A673 (cell line): ENCODE measurements around the gene TFPI. TPM values are rescaled to one million over a fixed set of nuclear protein-coding genes. Genes with fewer than 3 reads are reported as not detected.
A peak's percentile ranks its signal among the peaks of the same experiment; 100 is the strongest.

Experiments
- BruUV-seq: library from RNA; stranded (reverse); fragments of 400-500 nt; replicated peaks from 2 replicates; lab custom pipeline; 2021; lab: Mats Ljungman, UMichigan
- CTCF ChIA-PET: fragments of 300-600 bp; sonication (Branson Sonifier 250); formaldehyde crosslinking; loops from one replicate; lab custom pipeline; 2022; ENCODE audit warnings: antibody characterized with exemption; lab: Charles Lee
- POLR2A ChIA-PET: fragments of 300-600 bp; sonication (Branson Sonifier 250); formaldehyde crosslinking; loops from one replicate; lab custom pipeline; 2022; ENCODE audit warnings: antibody characterized with exemption; ENCODE audit not compliant: low non-redundant PET; lab: Charles Lee
- DNase-seq: peaks from one replicate; pipeline ENCODE4 v3.0.0-alpha.2; 2015; ENCODE audit warnings: low spot score
- H3K27ac ChIP-seq: fragments of 200-600 bp; sonication (generic); 2 replicates; pipeline ENCODE4 v1.5.1; 2016; ENCODE audit warnings: mixed run types, low read depth, mild to moderate bottlenecking, mixed read lengths, antibody characterized with exemption, low read length; ENCODE audit not compliant: poor library complexity, severe bottlenecking
- H3K27me3 ChIP-seq: fragments of 200-600 bp; sonication (generic); replicated peaks from 2 replicates; pipeline ENCODE4 v1.6.1; 2017; ENCODE audit warnings: mixed run types, low read depth, mild to moderate bottlenecking, mixed read lengths, antibody characterized with exemption, low read length; ENCODE audit not compliant: insufficient read depth, poor library complexity
- H3K36me3 ChIP-seq: fragments of 200-600 bp; sonication (generic); 2 replicates; pipeline ENCODE4 v1.6.1; 2016; ENCODE audit warnings: mixed run types, mild to moderate bottlenecking, mixed read lengths, antibody characterized with exemption, low read length; ENCODE audit not compliant: insufficient read depth, poor library complexity, severe bottlenecking
- H3K4me1 ChIP-seq: fragments of 200-600 bp; sonication (generic); 2 replicates; pipeline ENCODE4 v1.6.1; 2017; ENCODE audit warnings: mixed run types, mild to moderate bottlenecking, mixed read lengths, antibody characterized with exemption, low read length; ENCODE audit not compliant: insufficient read depth, poor library complexity, severe bottlenecking
- H3K4me3 ChIP-seq: fragments of 200-600 bp; sonication (generic); 2 replicates; pipeline ENCODE4 v1.5.1; 2016; ENCODE audit warnings: low read depth, mixed run types, mild to moderate bottlenecking, mixed read lengths, low read length; ENCODE audit not compliant: poor library complexity, severe bottlenecking
- H3K9me3 ChIP-seq: fragments of 200-600 bp; sonication (generic); 2 replicates; pipeline ENCODE4 v1.6.1; 2016; ENCODE audit warnings: mixed run types, low read depth, mild to moderate bottlenecking, mixed read lengths, antibody characterized with exemption, low read length; ENCODE audit not compliant: poor library complexity, severe bottlenecking
- CTCF ChIP-seq: fragments of 300-800, 200-600 bp; sonication (generic); conservative IDR thresholded peaks from 2 replicates; pipeline ENCODE4 v1.5.1; 2017; ENCODE audit warnings: low read depth, mild to moderate bottlenecking, antibody characterized with exemption, low read length, moderate library complexity, mixed read lengths
- EZH2 ChIP-seq: fragments of 200-600 bp; sonication (generic); IDR thresholded peaks from 2 replicates; pipeline ENCODE4 v1.6.1; 2017; ENCODE audit warnings: borderline replicate concordance, low read depth, mild to moderate bottlenecking, mixed read lengths, antibody characterized with exemption, low read length; ENCODE audit not compliant: poor library complexity, severe bottlenecking
- intact Hi-C: fragments of 100-400 bp; cut with micrococcal nuclease; formaldehyde crosslinking; loops from one replicate; pipeline ENCODE4 v1.10.0; 2022; ENCODE audit not compliant: unreplicated experiment
- total RNA-seq: library from RNA; stranded (reverse); gene quantifications from 2 replicates; pipeline ENCODE4 v1.2.3, GENCODE V29; 2021

Gene TFPI
- total RNA-seq, 1 experiment from 2014 or later: 36.3 TPM

- H3K27me3 ChIP-seq: no peaks in the 10 kb centered on the region
- peaks cover 12% of the 10 kb centered on the region for H3K4me1 ChIP-seq
- no peaks in the 10 kb centered on the region for H3K9me3 ChIP-seq
- no peak overlapping the region for H3K27ac ChIP-seq
- H3K4me3 ChIP-seq: no peak overlapping the region
- H3K36me3 ChIP-seq: peaks cover 4% of the 10 kb centered on the region
- TF ChIP-seq CTCF (no peak), EZH2 (no peak)
- DNase-seq: peak; percentile 16
- ChIA-PET POLR2A (no interaction called here), CTCF (no interaction called here)
- intact Hi-C loops: no loop called here
- no TSS peak for BruUV-seq
Observed at GRCh38 chr2:187477051-187477450, 77.2 kb downstream of the TFPI start.

GRCh38 chr2:187475499-187476248 is 78.6 kb downstream of the TFPI start:
- BruUV-seq: no TSS peak
- intact Hi-C loops: no loop called here
- H3K36me3 ChIP-seq: peaks cover 4% of the 10 kb centered on the region
- no peaks in the 10 kb centered on the region for H3K9me3 ChIP-seq
- no peak overlapping the region for H3K27ac ChIP-seq
- H3K4me3 ChIP-seq: no peak overlapping the region
- no peaks in the 10 kb centered on the region for H3K27me3 ChIP-seq
- DNase-seq: no peak
- ChIA-PET POLR2A (no interaction called here), CTCF (no interaction called here)
- no peak for TF ChIP-seq EZH2
- TF ChIP-seq CTCF: no peak
- peaks cover 13% of the 10 kb centered on the region for H3K4me1 ChIP-seq

- Histone ChIP-seq H3K4me1 (peaks cover 14% of the 10 kb centered on the region), H3K4me3 (no peak overlapping the region), H3K27ac (no peak overlapping the region), H3K36me3 (no peaks in the 10 kb centered on the region), H3K27me3 (no peaks in the 10 kb centered on the region), H3K9me3 (no peaks in the 10 kb centered on the region)
- ChIA-PET POLR2A (no interaction called here), CTCF (no interaction called here)
- intact Hi-C loops: no loop called here
- no peak for DNase-seq
- BruUV-seq: no TSS peak
- TF ChIP-seq CTCF (no peak), EZH2 (no peak)
Observed at GRCh38 chr2:187470698-187471097, 83.5 kb downstream of the TFPI start.
